ENCODE data around the gene EPAS1.

Gene EPAS1

DNA sequence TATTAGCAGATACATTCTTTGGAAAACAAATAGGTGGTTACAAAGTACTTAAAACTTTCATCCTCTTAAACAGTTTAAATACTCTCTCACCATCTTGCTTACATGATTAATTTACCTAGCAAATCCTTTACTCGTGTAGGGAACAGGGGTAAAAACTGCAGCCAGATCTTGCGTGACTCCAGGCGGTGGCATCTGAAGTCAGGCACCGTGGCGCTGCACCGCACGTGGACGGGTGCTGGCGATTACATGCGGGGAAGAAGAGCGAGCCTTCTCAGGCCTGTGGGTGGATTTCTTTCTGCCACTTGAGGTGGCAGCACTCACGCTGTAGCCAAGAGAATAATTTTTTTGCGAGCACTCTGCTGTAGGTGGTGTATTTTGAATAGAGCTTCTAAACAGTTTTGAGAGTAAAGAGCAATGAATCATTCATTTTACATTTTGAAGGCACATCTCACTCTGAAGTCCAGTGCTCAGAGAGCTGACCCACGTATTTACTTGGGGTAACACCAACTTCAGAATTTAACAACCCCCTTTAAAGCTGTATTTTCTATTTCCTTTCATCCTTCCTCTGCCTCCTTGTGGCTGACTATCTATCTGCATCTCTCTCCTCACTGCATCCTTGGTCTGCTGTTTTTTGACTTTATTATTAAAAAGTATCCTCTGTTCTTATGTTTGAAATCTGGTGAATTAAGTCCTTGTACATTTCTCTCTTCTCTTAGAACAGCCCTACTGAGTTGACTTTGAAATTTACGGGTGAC is 68.9 kb downstream of the EPAS1 start:
- DNase-seq, result no peak

DNA sequence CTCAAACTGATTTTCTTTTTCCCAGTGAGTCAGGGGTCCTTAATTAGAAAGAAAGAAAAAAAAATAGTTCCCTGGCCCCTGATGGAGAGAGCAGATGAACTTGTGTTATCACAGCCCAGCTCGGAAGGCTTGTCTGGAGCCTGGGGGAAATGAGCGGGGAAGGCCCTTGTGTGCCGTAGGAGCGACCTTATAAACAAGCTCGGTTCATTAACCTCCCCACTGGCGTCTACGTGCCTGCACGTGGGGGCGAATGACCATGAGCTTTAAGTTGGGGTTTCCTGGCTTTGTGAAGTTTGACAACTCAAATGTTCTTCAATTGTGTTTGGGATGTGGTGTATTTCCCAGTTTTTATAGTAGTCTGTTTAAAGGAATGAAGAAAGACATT is 69.5 kb downstream of the EPAS1 start:
- no peak for DNase-seq

DNA sequence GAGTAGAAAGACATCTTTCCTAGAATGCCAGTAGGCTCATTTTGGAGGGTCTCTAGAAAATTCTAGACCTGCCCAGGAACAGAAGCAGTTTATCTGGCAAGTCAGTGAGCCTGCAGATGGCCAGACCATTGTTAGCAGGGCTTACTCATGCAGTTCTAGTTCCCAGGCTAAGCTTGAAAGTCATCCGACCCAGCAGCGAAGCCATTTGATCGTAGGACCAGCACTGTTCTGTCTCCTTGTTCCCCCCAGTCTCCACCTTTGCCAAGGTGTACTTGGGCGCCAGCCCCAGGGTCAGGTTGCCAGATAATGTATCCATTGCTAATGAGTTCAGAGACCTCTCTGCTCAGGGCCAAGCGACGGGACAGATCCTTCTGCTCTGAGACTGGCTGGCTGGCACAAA is 70.1 kb downstream of the EPAS1 start:
- DNase-seq, result no peak

- DNase-seq, result no peak
These were observed 71.2 kb downstream of the EPAS1 start for GRCh38 chr2:46368401-46368800.

GRCh38 chr2:46369783-46370182 is 72.6 kb downstream of the EPAS1 start:
- DNase-seq, result no peak

DNA sequence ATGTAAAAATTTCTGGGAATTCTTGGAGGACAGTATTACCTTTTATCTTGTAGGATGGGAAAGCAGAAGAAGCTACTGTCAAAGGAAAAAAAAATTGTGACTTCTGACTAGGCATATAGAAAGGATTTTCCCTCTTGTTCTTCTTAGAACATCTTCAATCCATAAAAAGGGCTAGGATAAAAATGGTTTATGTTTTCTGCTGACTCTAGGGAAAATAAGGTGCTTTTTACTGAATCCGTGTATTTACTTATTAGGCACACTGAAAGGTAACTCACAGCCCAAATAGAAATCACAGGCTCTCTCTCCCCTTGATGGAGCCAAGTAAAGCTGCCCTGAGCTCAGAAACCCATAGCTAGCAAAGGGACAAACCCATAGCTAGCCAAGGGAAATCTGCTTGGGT is 74.6 kb downstream of the EPAS1 start:
- no peak for DNase-seq

DNA sequence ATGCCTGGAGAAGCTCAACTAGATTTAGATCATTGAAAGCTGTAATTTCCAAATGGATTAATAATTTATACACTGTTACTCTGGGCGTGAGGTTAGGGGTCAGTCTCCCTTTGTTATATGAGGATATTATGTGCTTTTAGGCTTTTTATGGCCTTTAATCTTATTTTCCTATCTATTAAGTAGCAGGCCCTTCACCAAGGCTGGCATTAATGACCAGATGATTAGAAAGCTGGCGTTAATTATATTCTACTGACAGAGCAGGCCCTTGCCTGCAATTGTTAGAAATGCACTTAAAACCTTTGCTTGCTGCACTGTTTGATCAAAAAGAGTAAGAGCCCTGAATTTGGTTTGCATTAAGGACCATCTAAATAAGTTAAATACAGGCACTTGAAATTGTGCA is 75.3 kb downstream of the EPAS1 start:
- DNase-seq, result no peak

DNA sequence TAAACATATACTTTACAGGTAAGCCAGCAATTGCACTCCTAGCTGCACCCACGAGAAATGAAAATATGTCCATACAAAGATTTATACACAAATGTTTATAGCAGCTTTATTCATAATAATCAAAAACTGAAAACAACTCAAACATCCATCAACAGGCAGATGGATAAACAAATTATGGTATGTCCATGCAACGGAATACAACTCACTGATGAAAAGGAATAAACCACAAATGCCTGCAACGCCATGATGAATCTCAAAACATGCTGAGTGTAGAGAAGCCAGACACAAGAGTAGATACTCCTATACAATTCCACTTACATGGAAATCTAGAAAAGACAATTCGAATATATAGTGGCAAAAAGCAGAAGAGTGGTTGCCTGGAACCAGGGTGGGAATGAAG is 76.0 kb downstream of the EPAS1 start:
- DNase-seq, result no peak

- no peak for DNase-seq
These were observed 78.4 kb downstream of the EPAS1 start for GRCh38 chr2:46375566-46376125.

DNA sequence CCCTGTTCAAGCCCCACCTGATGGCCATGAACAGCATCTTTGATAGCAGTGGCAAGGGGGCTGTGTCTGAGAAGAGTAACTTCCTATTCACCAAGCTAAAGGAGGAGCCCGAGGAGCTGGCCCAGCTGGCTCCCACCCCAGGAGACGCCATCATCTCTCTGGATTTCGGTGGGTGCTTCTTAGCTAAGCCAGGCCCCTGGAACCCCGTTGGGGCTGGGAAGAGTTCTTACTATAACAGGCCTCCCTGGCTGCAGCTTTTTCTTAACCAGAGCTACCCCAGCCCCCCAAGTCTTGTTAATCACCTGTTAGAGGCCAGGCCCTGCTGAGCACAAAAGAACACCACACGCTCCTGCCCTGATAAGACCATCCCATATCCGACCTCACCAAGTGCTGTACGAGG is 79.4 kb downstream of the EPAS1 start:
- no peak for DNase-seq

DNA sequence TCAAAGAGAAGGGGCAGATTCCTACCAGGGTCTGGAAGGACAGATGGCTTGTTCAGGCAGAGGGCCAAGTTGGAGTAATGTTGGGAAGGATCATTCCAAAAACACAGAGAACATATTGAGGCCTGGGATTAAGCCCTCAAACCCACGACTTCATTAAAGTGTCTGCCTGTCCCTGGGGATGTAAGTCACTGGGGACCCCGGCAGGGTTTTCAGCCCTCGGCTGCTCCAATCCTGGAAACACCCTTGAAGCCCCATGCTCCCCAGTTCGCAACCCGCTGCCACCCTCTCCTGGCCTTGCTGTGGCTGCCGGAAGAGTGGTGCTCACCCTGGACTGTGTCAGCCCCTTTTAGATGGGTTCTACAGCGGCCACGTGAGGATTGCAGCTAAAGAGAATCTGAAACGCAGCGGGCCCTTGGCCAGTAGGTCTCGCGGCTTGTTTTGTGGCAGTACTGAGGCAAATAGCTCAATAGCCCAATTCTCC is 79.9 kb downstream of the EPAS1 start:
- no peak for DNase-seq

- DNase-seq, result no peak
These were observed 80.7 kb downstream of the EPAS1 start for GRCh38 chr2:46377666-46378560.

DNA sequence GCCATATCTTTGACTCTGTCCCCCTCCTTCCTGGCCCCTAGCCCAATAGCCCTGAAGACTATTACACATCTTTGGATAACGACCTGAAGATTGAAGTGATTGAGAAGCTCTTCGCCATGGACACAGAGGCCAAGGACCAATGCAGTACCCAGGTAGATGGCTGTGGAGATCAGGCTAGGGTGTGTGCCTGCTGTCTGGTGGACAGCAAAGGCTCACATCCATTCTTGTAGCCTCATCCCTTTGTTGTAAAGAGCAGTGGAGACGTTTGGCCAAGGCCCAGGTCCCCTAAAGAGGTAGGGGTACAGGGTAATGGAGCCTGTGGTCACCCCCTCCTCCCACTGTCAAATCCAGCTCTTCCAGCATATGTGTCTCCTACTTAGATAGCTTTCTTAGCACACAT is 81.4 kb downstream of the EPAS1 start:
- DNase-seq, result no peak

DNA sequence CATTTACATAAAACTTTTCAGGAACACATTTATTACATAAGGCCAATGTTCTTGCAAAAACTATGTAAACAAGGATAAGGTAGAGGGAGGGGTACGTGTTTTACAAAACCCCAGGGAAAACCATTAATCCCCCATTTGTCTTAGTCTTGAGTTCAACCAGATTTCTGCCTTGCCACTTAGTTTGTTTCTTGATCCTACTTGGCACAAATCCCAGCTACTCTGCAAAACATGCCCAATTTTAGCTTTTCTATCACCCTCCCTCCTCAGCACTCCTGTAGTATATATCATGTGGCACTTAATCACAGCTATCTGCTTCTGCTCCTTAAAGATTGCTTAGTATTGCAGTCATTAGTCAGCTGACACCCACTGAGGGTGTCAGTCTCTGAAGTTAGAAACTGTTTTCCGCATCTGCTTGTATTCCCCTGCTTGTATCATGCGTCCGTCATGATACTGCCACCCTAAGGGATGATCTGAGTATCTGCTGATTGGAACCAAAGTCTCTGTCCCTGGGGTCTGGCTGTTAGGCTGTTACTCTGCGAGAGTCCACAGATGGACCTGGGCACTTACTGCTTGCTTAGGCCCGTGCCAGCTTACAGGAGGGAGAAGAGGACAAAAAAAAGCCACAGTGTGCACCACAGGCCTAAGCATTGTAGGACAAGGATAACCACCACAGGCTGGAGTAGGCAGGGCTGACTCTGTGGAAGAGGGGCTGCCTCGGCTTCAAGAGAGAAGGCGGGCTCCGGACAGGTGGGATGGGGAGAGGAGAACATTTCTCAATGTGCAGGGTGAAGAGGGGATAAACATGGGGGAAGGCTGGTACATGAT is 82.2 kb downstream of the EPAS1 start:
- no peak for DNase-seq

- no peak for DNase-seq
These were observed 83.1 kb downstream of the EPAS1 start for GRCh38 chr2:46380038-46380940.

- DNase-seq, result no peak
These were observed 84.1 kb downstream of the EPAS1 start for GRCh38 chr2:46381263-46381849.

DNA sequence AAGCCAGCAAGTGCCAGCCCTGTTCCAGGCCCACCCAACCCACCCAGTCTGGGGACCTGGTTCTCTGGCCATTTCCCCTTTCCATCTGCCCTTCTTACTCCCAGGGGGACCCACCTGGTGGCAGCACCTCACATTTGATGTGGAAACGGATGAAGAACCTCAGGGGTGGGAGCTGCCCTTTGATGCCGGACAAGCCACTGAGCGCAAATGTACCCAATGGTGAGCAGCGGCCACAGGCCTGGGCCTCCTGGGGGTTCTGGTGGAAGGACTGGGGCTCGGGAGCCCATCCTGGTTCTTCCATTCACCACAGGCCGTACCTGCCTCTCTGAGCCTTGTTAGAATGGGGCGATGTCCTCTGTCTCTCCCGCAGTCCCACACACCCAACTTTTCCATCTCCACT is 84.7 kb downstream of the EPAS1 start:
- no peak for DNase-seq

DNA sequence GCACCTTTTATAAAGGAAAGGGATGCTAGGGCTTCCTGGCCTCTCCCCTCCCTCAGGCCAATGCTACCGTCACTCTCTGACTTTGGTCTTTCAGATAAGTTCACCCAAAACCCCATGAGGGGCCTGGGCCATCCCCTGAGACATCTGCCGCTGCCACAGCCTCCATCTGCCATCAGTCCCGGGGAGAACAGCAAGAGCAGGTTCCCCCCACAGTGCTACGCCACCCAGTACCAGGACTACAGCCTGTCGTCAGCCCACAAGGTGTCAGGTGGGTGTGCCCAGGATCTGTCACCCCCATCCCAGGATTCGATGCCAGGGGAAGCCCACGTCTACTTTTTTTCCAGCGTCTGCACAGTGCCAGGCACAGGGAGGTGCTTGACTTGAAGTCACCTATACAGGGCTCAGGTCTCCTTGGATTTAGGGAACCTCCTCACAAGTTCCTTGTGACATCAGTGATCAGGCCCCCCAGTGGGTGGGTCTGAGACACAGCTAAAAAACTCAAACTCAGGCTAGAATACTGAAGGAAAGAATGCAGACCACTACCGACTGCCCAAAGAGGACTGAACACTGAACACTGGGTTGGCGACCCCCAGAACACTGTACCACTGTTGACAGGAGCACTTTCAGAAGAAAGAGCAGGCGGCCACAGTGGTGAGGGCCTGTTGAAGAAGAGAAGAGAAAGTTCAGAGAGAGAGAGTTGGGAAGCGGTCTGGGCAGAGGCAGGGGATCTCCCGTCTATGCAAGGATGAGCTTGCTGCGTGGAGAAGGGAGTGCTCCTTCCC is 85.3 kb downstream of the EPAS1 start:
- DNase-seq, result no peak

DNA sequence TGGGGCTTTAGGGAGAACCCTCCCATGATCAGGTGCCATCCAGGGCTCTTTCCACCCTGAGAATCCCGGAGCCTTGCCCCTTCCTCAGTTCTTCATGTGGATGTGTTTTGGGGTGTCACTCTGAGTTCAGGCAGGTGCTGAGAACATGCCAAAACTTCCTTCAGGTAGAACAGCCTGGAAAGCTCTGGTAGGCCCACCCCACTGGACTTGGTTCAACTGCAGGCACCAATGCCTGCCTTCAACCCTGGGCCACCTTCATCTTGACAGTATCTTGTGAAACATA is 85.8 kb downstream of the EPAS1 start:
- no peak for DNase-seq

DNA sequence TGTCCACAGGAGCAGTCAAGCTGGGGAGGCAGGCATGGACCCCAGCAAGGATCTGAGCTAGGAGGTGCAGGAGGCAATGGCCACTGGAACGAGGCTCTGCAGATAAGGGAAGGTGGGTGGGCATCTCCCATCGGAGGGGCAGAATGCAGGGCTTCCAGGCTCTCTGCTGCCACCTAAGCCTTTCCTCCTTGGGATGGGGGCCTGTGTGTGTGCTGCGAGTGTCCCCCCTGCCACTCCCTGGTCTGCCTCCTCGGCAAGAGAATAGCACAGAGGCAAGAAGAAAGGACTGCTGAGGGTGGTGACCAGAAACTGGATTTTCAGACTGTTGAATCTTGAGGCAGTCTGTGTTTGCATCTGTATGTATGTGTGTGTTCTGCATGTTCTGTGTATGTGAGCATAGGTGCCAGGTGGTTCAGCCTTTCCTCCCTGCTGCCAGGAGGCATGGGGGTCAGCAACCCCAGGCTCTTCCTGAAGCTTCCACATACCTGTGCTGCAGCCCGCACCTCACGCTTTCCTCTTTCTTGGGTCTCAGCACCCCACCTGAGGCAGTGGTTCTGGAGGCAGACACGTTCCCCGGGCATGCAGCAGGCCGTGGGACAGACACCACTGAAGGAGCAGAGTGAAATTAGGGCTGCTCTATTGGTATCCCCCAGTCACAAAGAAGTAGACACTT is 86.7 kb downstream of the EPAS1 start:
- no peak for DNase-seq

All from T1000 (cell line).